Astrocyte (in vitro differentiated cells and primary cell): ENCODE results near the gene GRID2. TPM values are rescaled to one million over a fixed set of nuclear protein-coding genes. Genes with fewer than 3 reads are reported as not detected.

Experiments used
- DNase-seq: peaks from one replicate; pipeline ENCODE4 v3.0.0-alpha.2; 2010; ENCODE audit warnings: low read depth
- FAIRE-seq: peaks from 2 replicates; lab custom pipeline; 2011; peaks lifted over from hg19 to GRCh38; lab: Jason Lieb, UNC
- H2AFZ ChIP-seq: 2 replicates; pipeline ENCODE4 v1.6.0; 2012; ENCODE audit warnings: low read depth, low read length, inconsistent platforms
- H3K27ac ChIP-seq: 2 replicates; pipeline ENCODE4 v1.5.1; 2011; ENCODE audit warnings: low read depth, low read length, inconsistent platforms
- H3K27me3 ChIP-seq: 2 replicates; pipeline ENCODE4 v1.6.0; 2011; ENCODE audit warnings: low read length, inconsistent platforms; ENCODE audit not compliant: insufficient read depth
- H3K36me3 ChIP-seq: 2 replicates; pipeline ENCODE4 v1.5.1; 2011; ENCODE audit warnings: low read length, inconsistent platforms; ENCODE audit not compliant: insufficient read depth
- H3K4me1 ChIP-seq: 2 replicates; pipeline ENCODE4 v1.5.1; 2011; ENCODE audit warnings: low read length, inconsistent platforms; ENCODE audit not compliant: insufficient read depth
- H3K4me2 ChIP-seq: 2 replicates; pipeline ENCODE4 v1.6.0; 2012; ENCODE audit warnings: low read length, inconsistent platforms
- H3K4me3 ChIP-seq: 2 replicates; pipeline ENCODE4 v1.5.1; 2011; ENCODE audit warnings: low read depth, mild to moderate bottlenecking, low read length, inconsistent platforms; ENCODE audit not compliant: insufficient read depth
- H3K79me2 ChIP-seq: 2 replicates; pipeline ENCODE4 v1.6.0; 2012; ENCODE audit warnings: mild to moderate bottlenecking, low read length, inconsistent platforms; ENCODE audit not compliant: insufficient read depth
- H3K9ac ChIP-seq: 2 replicates; pipeline ENCODE4 v1.6.0; 2012; ENCODE audit warnings: mild to moderate bottlenecking, low read length, inconsistent platforms
- H3K9me3 ChIP-seq: 2 replicates; pipeline ENCODE4 v1.5.1; 2012; ENCODE audit warnings: low read depth, mild to moderate bottlenecking, low read length, inconsistent platforms; ENCODE audit not compliant: insufficient read depth
- H4K20me1 ChIP-seq: 2 replicates; pipeline ENCODE4 v1.6.0; 2012; ENCODE audit warnings: low read length, inconsistent platforms; ENCODE audit not compliant: insufficient read depth
- H3K27ac Mint-ChIP-seq: one replicate; pipeline ENCODE4 v1.8.0; 2021; ENCODE audit warnings: mild to moderate bottlenecking, mixed read lengths; ENCODE audit not compliant: unreplicated experiment
- H3K27me3 Mint-ChIP-seq: one replicate; pipeline ENCODE4 v1.8.0; 2021; ENCODE audit warnings: low read depth, mixed read lengths; ENCODE audit not compliant: unreplicated experiment
- H3K36me3 Mint-ChIP-seq: one replicate; pipeline ENCODE4 v1.8.0; 2021; ENCODE audit warnings: low read depth, mixed read lengths; ENCODE audit not compliant: unreplicated experiment
- H3K4me1 Mint-ChIP-seq: one replicate; pipeline ENCODE4 v1.8.0; 2021; ENCODE audit warnings: low read depth, mixed read lengths; ENCODE audit not compliant: unreplicated experiment
- H3K4me3 Mint-ChIP-seq: one replicate; pipeline ENCODE4 v1.8.0; 2021; ENCODE audit warnings: mild to moderate bottlenecking, moderate library complexity, mixed read lengths; ENCODE audit not compliant: unreplicated experiment
- H3K9me3 Mint-ChIP-seq: one replicate; pipeline ENCODE4 v1.8.0; 2021; ENCODE audit warnings: mild to moderate bottlenecking, mixed read lengths; ENCODE audit not compliant: unreplicated experiment
- CTCF ChIP-seq: IDR thresholded peaks from 2 replicates; pipeline ENCODE4 v1.5.1; 2011; ENCODE audit warnings: low read depth, mild to moderate bottlenecking, inconsistent platforms, low read length, moderate library complexity; ENCODE audit not compliant: insufficient read depth
- EZH2 ChIP-seq: IDR thresholded peaks from 2 replicates; pipeline ENCODE4 v1.6.1; 2012; ENCODE audit warnings: mild to moderate bottlenecking, low read length, inconsistent platforms; ENCODE audit not compliant: insufficient read depth
- total RNA-seq: library from RNA; stranded (reverse); gene quantifications from 2 replicates; pipeline ENCODE4 v1.2.1, GENCODE V29; 2021

Gene GRID2
- total RNA-seq, 1 donor from 2014 or later, result 0.14 TPM

GRCh38 chr4:93063325-93063724 lies 759.6 kb downstream of the GRID2 start:
- H3K27ac Mint-ChIP-seq, result no peak overlapping the region
- no peak overlapping the region for H3K4me3 ChIP-seq
- no peak overlapping the region for H3K4me3 Mint-ChIP-seq
- peaks cover 8% of the 10 kb centered on the region for H3K4me1 Mint-ChIP-seq
- no peak overlapping the region for H3K27ac ChIP-seq
- no peak overlapping the region for H3K9ac ChIP-seq
- no peaks in the 10 kb centered on the region for H3K27me3 ChIP-seq
- H2AFZ ChIP-seq, result no peak overlapping the region
- no peaks in the 10 kb centered on the region for H3K36me3 Mint-ChIP-seq
- TF ChIP-seq CTCF (no peak), EZH2 (no peak)
- no peak for DNase-seq
- no peaks in the 10 kb centered on the region for H4K20me1 ChIP-seq
- H3K36me3 ChIP-seq, result no peaks in the 10 kb centered on the region
- no peaks in the 10 kb centered on the region for H3K79me2 ChIP-seq
- no peak overlapping the region for H3K4me2 ChIP-seq
- no peaks in the 10 kb centered on the region for H3K9me3 Mint-ChIP-seq
- no peaks in the 10 kb centered on the region for H3K27me3 Mint-ChIP-seq
- no peak for FAIRE-seq
- H3K4me1 ChIP-seq, result no peaks in the 10 kb centered on the region
- no peaks in the 10 kb centered on the region for H3K9me3 ChIP-seq

- H3K9me3 ChIP-seq, result no peaks in the 10 kb centered on the region
- Mint-ChIP-seq H3K9me3 (no peaks in the 10 kb centered on the region), H3K4me3 (no peak overlapping the region), H3K27ac (no peak overlapping the region), H3K27me3 (no peaks in the 10 kb centered on the region), H3K4me1 (peaks cover 8% of the 10 kb centered on the region), H3K36me3 (no peaks in the 10 kb centered on the region)
- FAIRE-seq (no peak), DNase-seq (no peak)
- no peaks in the 10 kb centered on the region for H3K4me1 ChIP-seq
- no peak overlapping the region for H2AFZ ChIP-seq
- no peak overlapping the region for H3K9ac ChIP-seq
- no peaks in the 10 kb centered on the region for H3K79me2 ChIP-seq
- no peaks in the 10 kb centered on the region for H4K20me1 ChIP-seq
- H3K27me3 ChIP-seq, result no peaks in the 10 kb centered on the region
- H3K36me3 ChIP-seq, result no peaks in the 10 kb centered on the region
- H3K27ac ChIP-seq, result no peak overlapping the region
- H3K4me3 ChIP-seq, result no peak overlapping the region
- no peak for TF ChIP-seq EZH2
- TF ChIP-seq CTCF, result no peak
- H3K4me2 ChIP-seq, result no peak overlapping the region
Observed at GRCh38 chr4:93065790-93066189, 762.0 kb downstream of the GRID2 start.

- H3K9me3 Mint-ChIP-seq, result no peaks in the 10 kb centered on the region
- H3K9me3 ChIP-seq, result no peaks in the 10 kb centered on the region
- H3K4me3 Mint-ChIP-seq, result no peak overlapping the region
- no peak overlapping the region for H3K27ac ChIP-seq
- no peaks in the 10 kb centered on the region for H3K36me3 Mint-ChIP-seq
- no peaks in the 10 kb centered on the region for H3K27me3 Mint-ChIP-seq
- no peak overlapping the region for H3K27ac Mint-ChIP-seq
- H3K4me3 ChIP-seq, result no peak overlapping the region
- H3K79me2 ChIP-seq, result no peaks in the 10 kb centered on the region
- FAIRE-seq, result no peak
- TF ChIP-seq EZH2 (no peak), CTCF (no peak)
- no peaks in the 10 kb centered on the region for H3K27me3 ChIP-seq
- no peak overlapping the region for H3K4me2 ChIP-seq
- DNase-seq, result peak; percentile 29
- no peaks in the 10 kb centered on the region for H3K4me1 ChIP-seq
- H3K36me3 ChIP-seq, result no peaks in the 10 kb centered on the region
- no peak overlapping the region for H3K9ac ChIP-seq
- no peaks in the 10 kb centered on the region for H4K20me1 ChIP-seq
- H2AFZ ChIP-seq, result no peak overlapping the region
- peaks cover 8% of the 10 kb centered on the region for H3K4me1 Mint-ChIP-seq
Observed at GRCh38 chr4:93066749-93067148, 763.0 kb downstream of the GRID2 start.
